ENCODE results near the gene CHEK1.

DNA sequence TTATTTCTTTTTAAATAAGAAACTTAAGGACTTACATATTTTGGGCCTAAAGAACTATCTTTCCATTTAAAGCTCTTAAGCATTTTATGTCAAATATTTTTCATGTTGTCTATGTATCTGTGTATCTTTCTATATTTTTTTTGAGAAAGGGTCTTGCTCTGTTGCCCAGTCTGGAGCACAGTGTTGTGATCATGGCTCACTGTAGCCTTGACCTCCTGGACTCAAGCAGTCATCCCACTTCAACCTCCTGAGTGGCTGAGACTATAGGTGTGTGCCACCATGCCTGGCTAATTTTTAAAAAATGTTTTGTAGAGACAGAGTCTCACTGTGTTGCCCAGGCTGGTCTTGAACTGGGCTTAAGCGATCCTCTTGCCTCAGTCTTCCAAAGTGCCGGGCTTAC is 24.3 kb upstream of the CHEK1 start:
- TF ChIP-seq, protein P1, sequence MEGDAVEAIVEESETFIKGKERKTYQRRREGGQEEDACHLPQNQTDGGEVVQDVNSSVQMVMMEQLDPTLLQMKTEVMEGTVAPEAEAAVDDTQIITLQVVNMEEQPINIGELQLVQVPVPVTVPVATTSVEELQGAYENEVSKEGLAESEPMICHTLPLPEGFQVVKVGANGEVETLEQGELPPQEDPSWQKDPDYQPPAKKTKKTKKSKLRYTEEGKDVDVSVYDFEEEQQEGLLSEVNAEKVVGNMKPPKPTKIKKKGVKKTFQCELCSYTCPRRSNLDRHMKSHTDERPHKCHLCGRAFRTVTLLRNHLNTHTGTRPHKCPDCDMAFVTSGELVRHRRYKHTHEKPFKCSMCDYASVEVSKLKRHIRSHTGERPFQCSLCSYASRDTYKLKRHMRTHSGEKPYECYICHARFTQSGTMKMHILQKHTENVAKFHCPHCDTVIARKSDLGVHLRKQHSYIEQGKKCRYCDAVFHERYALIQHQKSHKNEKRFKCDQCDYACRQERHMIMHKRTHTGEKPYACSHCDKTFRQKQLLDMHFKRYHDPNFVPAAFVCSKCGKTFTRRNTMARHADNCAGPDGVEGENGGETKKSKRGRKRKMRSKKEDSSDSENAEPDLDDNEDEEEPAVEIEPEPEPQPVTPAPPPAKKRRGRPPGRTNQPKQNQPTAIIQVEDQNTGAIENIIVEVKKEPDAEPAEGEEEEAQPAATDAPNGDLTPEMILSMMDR (IDR thresholded peaks at IDR 0.05) = no peak
- no peak for TF ChIP-seq POLR2A (IDR thresholded peaks at IDR 0.05)

Measured in tibial nerve (tissue), 3 donors.